Measurements from ENCODE around the gene PDZK1IP1. TPM values are rescaled to one million over a fixed set of nuclear protein-coding genes. Genes with fewer than 3 reads are reported as not detected.

Gene PDZK1IP1
- total RNA-seq, 2 donors from 2014 or later = not detected

DNA sequence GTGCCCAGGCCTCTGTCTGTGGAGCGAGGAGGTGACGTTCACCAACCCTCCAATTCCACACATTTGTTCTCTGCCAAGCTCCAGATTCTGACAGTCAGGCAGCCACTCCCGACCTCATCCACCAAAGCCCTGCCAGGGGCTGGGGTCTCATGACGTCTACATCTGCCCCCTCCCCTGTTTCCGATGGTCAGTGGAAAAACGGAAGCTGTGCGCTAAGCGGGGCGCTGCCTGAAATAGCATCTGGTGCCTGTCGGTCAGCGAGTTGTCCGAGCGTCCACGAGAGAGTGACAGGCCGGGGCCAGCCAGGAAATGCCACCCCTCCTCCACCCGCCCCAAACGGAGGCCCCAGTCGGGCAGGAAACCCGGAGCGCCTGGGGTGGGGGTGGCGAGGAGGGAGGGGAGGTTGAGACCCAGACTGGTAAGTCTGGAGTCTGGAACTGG is 45.4 kb upstream of the PDZK1IP1 start:
- H3K4me1 Mint-ChIP-seq = peaks cover 14% of the 10 kb centered on the region
- TF ChIP-seq, protein P1, sequence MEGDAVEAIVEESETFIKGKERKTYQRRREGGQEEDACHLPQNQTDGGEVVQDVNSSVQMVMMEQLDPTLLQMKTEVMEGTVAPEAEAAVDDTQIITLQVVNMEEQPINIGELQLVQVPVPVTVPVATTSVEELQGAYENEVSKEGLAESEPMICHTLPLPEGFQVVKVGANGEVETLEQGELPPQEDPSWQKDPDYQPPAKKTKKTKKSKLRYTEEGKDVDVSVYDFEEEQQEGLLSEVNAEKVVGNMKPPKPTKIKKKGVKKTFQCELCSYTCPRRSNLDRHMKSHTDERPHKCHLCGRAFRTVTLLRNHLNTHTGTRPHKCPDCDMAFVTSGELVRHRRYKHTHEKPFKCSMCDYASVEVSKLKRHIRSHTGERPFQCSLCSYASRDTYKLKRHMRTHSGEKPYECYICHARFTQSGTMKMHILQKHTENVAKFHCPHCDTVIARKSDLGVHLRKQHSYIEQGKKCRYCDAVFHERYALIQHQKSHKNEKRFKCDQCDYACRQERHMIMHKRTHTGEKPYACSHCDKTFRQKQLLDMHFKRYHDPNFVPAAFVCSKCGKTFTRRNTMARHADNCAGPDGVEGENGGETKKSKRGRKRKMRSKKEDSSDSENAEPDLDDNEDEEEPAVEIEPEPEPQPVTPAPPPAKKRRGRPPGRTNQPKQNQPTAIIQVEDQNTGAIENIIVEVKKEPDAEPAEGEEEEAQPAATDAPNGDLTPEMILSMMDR (conservative IDR thresholded peaks at IDR 0.05) = no peak
- H3K27ac Mint-ChIP-seq = no peak overlapping the region
- no peaks in the 10 kb centered on the region for H3K4me1 ChIP-seq (ENCODE audit: control insufficient read depth, insufficient read depth, low read length)
- H3K36me3 Mint-ChIP-seq (ENCODE audit: low read depth) = no peaks in the 10 kb centered on the region
- H3K27me3 Mint-ChIP-seq (ENCODE audit: insufficient read depth) = peaks cover 90% of the 10 kb centered on the region
- 34 to 44% methylated on average over 7 to 21 of the region's 21 CpGs for WGBS, 2 experiments (ENCODE audit: insufficient coverage in 1 of 2, insufficient read length in 1 of 2)
- H3K9me3 ChIP-seq (ENCODE audit: control insufficient read depth, low read length) = no peaks in the 10 kb centered on the region
- H3K9me3 Mint-ChIP-seq = no peaks in the 10 kb centered on the region
- no peak overlapping the region for H3K4me3 Mint-ChIP-seq
- H3K27ac ChIP-seq (ENCODE audit: low read depth, low read length) = no peak overlapping the region
- H3K9ac ChIP-seq (ENCODE audit: extremely low read depth, low read length, poor library complexity, severe bottlenecking) = no peak overlapping the region
- DNase-seq = no peak
- H3K36me3 ChIP-seq (ENCODE audit: control insufficient read depth, insufficient read depth, low read length) = no peaks in the 10 kb centered on the region
- H3K27me3 ChIP-seq (ENCODE audit: control insufficient read depth, insufficient read depth, low read length, poor library complexity, severe bottlenecking) = peaks cover 70% of the 10 kb centered on the region
- H3K4me3 ChIP-seq (ENCODE audit: low read length) = no peak overlapping the region

DNA sequence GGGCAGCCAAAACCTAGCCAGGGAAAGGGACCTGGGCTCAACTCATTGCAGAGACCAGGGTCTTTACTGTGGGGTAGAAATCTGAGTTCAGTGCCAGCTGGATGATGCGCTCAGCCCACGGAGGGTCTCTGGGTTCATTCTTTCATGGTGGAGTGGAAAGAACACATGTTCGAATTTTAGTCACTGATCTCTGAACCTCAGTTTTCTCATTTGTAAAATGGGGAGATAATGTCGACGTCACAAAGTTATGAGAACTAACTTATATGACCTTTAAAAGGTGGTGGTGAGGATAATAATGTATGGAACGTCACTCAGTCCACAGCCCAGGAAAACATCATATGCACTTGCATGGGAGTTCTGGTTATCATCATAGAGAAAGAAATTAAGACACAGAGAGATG is 43.4 kb upstream of the PDZK1IP1 start:
- H3K27ac ChIP-seq (ENCODE audit: low read depth, low read length) = no peak overlapping the region
- H3K9ac ChIP-seq (ENCODE audit: extremely low read depth, low read length, poor library complexity, severe bottlenecking) = no peak overlapping the region
- no peaks in the 10 kb centered on the region for H3K36me3 Mint-ChIP-seq (ENCODE audit: low read depth)
- WGBS, 2 experiments (ENCODE audit: insufficient coverage in 1 of 2, insufficient read length in 1 of 2) = 76 to 80% methylated on average over 6 of the region's 6 CpGs
- no peaks in the 10 kb centered on the region for H3K9me3 ChIP-seq (ENCODE audit: control insufficient read depth, low read length)
- H3K27ac Mint-ChIP-seq = no peak overlapping the region
- TF ChIP-seq, protein P1 (conservative IDR thresholded peaks at IDR 0.05) = no peak
- H3K4me1 ChIP-seq (ENCODE audit: control insufficient read depth, insufficient read depth, low read length) = no peaks in the 10 kb centered on the region
- no peak overlapping the region for H3K4me3 Mint-ChIP-seq
- DNase-seq = no peak
- H3K27me3 ChIP-seq (ENCODE audit: control insufficient read depth, insufficient read depth, low read length, poor library complexity, severe bottlenecking) = peaks cover 85% of the 10 kb centered on the region
- H3K36me3 ChIP-seq (ENCODE audit: control insufficient read depth, insufficient read depth, low read length) = no peaks in the 10 kb centered on the region
- peaks cover 21% of the 10 kb centered on the region for H3K4me1 Mint-ChIP-seq
- H3K9me3 Mint-ChIP-seq = no peaks in the 10 kb centered on the region
- no peak overlapping the region for H3K4me3 ChIP-seq (ENCODE audit: low read length)
- peaks cover 97% of the 10 kb centered on the region for H3K27me3 Mint-ChIP-seq (ENCODE audit: insufficient read depth)

DNA sequence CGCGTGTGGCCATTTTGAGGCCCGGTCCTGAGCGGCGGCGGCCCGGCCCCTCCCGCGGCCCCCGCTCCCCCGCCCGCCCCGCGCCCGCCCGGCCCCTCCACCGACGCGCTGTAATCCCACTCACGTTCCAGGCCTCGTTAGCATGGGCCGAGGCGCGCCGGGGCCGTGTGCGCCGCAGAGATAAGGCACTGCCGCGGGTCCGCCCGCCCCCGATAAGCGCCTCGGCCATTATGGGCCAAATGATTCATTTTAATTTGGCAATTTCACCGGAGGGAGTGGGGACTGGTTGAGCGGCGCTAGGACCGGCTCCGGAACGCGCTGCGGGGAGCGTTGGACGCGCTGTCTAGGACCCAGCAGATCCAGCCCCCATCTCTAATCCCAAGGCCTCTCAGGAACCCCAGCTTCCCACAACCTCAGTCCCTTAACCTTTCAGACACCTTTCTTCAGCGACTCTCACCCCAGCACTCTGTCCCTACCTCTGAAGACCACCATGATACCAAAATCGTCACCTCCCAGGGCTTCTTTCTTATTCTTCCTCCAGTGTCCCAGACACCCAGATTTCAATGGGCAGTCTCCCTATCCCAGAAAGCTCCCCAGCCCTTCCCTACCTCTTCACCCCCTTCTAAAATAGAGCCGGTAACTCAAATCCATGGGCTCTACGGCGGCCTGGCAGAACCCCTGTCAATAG is 42.5 kb upstream of the PDZK1IP1 start, which contains the start of gene TAL1:
TSS of gene TAL1 (minus strand) at position 39 of the 688 bp plus-strand sequence. CDS start 6,337 bp downstream, outside the sequence.
- Histone ChIP-seq H3K27ac (ENCODE audit: low read depth, low read length) (no peak within 1 kb of the TSS), H3K4me1 (ENCODE audit: control insufficient read depth, insufficient read depth, low read length) (no peaks in the 10 kb centered on the region), H3K9me3 (ENCODE audit: control insufficient read depth, low read length) (no peaks in the 10 kb centered on the region), H3K4me3 (ENCODE audit: low read length) (peak within 1 kb of the TSS; percentile 65), H3K27me3 (ENCODE audit: control insufficient read depth, insufficient read depth, low read length, poor library complexity, severe bottlenecking) (peaks cover 88% of the 10 kb centered on the region), H3K36me3 (ENCODE audit: control insufficient read depth, insufficient read depth, low read length) (no peaks in the 10 kb centered on the region), H3K9ac (ENCODE audit: extremely low read depth, low read length, poor library complexity, severe bottlenecking) (no peak within 1 kb of the TSS)
- peaks cover 21% of the 10 kb centered on the region for H3K4me1 Mint-ChIP-seq
- no peaks in the 10 kb centered on the region for H3K36me3 Mint-ChIP-seq (ENCODE audit: low read depth)
- TF ChIP-seq, protein P1 (conservative IDR thresholded peaks at IDR 0.05) = no peak
- peaks cover 97% of the 10 kb centered on the region for H3K27me3 Mint-ChIP-seq (ENCODE audit: insufficient read depth)
- DNase-seq = peak; percentile 70
- H3K27ac Mint-ChIP-seq = peak within 1 kb of the TSS; percentile 4
- peak within 1 kb of the TSS; percentile 54 for H3K4me3 Mint-ChIP-seq
- WGBS, 2 experiments (ENCODE audit: insufficient coverage in 1 of 2, insufficient read length in 1 of 2) = 2 to 5% methylated on average over 18 to 51 of the region's 51 CpGs
- H3K9me3 Mint-ChIP-seq = no peaks in the 10 kb centered on the region
